ENCODE data around the gene MTPN.

GRCh38 chr7:135978624-135979023 is 1.5 kb upstream of the MTPN start:
- TF ChIP-seq POLR2A (IDR thresholded peaks at IDR 0.05) = no peak
- TF ChIP-seq CTCF (IDR thresholded peaks at IDR 0.05) = no peak

All from Peyer's patch (tissue), 4 donors.